Inflammatory macrophage (primary cell): ENCODE results near the gene RNU1-3.
"Not testable (repeated sequence)": the region's sequence is repeated elsewhere in the genome, so short reads cannot be mapped to it uniquely, and the experiment has no call there.

Experiments
- DNase-seq, 2 donors: peaks; one replicate each; pipeline ENCODE4 v3.0.0-alpha.2; 2020 to 2022

RNU1-3 gene

DNA sequence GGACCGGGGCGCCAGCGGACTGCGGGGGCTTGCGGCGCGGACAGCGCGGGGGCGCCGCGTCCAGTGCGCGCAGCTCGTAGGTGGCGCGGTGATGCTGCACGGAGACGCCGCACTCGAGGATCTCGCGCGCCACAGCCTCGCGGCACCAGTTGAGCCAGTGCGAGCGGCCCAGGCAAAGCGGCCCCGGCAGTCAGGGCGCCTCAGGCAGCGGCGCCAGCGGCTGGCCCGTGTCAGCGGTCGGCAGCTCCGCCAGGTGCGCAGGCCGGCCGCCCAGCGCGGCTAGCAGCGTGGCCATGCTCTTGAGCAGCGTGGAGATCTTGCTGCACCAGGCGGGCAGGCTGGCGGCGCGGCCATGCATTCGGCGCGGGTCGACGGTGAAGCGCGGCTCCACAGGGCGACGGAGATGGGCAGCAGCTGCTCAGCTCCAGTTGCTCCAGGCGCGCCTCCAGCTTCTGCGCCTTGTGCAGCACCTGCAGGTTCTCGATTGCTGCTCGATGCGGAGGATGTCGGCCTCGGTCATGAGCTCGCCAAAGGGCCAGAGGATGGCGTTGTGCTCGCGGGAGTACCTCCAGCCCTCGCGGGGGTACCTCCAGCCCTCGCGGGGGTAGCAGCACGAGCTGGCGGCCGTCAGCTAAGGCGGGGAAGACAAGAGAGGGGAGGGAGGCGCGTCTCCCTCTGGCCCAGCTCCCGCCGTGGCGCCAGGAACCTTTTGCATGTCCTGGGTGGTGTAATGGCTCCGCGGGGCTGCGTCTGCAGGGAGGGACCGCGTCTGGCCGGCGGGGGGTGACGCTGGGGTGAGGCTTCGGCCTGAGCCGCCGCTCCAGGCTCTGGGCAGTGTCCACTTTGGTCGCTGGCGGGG is 26.9 kb upstream of the RNU1-3 start:
- not testable (repeated sequence) for DNase-seq

DNA sequence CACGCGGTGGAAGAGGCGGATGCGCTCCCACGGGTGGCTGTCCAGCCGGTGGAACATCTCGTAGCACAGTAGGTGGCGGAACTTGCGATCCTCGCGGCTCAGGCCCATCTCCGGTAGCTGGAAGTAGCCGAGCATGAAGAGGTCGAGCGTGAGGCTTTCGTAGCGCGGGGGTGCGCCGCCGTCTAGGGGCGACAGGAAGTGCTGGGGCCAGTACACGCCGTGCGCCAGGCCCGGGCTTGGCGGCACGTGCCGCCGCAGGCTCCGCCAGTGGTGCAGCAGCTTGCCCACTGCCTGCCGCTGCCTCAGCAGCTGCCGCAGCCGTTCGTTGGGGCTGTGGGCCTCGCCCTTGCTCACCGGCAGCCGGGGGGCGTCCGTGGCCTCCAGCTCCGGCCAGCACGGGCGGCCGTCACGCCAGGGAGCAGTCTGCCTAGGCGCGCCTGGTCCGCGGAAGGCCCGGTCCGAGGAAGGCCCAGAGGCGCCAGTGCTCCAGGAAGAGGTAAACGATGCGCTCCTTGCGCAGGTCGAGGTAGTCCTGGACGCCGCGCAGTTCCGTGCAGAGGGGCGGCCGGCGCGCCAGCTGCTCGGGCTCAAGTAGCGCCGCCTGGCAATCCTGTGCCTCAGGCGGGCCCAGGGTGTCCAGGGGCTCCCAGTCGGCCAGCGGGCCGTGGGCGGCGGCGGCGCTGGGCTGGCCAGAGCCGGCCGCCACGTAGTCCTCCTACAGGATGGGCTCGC is 26.1 kb upstream of the RNU1-3 start:
- DNase-seq: not testable (repeated sequence)

DNA sequence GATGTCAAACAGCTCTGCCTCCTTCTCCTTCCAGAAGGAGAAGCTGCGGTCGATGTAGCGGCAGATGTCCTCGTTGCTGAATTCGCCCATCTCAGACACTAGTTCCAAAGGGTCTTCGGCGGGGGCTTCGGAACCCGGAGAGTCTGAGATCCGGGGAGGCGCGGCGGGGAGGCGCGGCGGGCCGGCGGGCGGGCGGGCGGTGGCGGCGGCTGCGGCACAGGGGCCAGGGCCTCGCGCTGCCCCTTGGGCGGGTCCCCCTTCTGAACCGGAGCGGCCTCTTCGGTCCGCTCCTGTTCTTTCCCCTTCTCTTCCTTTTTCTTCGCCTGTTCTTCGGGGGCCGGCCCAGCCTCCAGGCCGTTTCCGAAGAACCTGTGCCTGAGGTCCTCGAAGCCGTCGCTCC is 25.5 kb upstream of the RNU1-3 start:
- not testable (repeated sequence) for DNase-seq

DNA sequence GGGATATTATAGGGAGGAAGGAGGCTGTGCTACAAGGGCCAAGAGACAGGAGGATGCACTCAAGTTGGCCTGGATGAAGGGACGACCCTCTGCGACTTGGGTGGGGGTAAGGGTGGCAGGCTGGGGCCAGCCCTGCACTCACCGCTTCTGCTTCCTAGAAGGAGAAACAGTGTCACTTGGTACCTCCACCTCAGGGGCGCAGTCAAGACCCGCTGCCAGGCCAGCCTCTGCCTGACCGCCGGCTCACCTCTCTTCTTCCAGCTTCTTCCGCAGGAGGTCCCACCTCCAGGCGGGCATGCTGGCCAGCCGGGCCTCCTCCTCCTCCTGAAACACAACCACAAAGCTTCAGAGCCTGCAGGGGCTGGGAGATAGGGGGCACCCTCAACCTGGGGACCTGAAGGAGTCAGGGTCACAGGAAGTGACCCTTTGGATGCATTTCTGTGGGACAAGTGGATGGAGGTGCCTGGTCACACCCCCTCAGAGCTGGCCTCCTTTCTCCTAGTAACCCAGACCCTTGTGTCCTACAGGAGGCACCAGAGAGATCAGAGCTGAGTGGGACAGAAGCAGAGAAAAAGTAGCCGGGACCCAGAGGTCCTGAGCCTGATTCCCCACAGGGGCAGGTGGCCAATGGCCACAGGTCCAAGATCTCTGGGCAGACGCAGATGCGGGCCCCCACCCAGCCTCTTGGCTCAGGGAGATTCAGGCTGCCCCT is 24.4 kb upstream of the RNU1-3 start:
- not testable (repeated sequence) for DNase-seq

DNA sequence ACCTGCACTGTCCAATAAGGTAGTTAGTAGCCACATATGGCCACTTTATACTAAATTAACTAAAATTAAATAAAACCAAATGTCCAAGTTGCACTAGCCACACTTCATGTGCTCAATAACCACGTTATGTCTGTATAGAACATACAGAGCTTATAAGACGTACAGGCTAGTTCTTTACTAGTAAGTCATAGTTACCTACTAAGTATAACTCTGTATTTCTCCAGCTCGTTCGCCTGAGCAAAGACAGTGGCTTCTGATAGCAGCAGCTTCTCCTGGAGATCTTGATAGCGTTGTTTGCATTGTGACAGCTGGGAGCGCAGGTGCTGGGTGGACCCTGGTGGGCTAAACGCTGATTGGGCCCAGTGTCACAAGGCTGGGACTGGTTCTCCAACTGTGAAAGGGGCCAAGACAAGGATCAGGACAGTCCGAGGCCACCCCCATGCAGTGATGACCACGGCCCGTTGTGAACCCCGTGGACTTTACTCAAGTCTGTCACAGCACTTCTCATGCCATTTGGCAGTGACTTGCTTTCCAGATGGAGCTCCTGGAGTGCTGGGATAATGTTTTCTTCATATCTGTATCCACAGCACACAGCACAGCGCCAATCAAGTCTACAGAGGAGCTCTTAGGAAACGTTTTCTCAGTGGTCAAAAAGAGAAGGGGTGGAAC is 20.5 kb upstream of the RNU1-3 start:
- not testable (repeated sequence) for DNase-seq

DNA sequence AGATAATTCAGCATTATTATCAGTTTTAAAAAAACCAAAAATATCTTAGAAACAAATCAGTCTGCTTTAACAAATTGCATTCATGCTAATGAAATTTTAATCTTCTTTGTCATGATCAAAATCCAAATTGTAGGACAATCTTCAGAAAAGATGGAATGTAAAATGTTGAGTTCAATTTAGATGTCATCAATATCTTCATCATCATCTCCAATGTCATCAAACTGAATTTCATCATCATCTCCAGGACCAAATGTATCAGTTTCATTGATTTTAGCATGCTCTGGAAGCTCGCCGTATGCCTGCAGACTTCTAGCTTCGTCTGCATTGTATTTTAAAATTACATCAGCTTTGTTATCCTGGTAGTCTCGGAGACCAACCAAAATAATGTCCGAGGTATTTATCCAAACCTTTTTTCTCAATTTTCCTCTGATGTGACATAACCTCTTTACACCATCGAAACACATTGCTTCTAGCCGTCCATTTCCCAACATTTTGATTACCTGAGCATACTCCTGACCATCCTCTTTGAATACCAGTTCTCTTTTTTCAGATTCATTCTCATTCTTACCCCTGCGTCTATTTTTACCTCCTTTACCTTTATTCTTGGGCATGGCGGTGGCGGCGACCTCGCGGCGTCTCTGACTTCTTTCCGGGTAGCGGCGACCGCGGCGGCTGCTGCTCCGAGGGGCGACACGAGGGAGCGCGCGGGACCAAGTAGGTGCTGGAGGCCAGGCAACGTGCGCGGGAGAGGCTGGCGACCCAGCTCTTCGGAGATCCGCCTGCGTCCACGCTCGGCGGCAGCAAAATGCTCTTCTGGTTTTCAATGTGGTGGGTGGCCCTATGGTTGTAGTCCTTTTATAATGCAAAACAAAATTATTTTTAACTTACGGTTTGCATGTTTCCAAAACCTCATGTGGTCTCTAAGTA is 19.0 kb upstream of the RNU1-3 start:
- not testable (repeated sequence) for DNase-seq

DNA sequence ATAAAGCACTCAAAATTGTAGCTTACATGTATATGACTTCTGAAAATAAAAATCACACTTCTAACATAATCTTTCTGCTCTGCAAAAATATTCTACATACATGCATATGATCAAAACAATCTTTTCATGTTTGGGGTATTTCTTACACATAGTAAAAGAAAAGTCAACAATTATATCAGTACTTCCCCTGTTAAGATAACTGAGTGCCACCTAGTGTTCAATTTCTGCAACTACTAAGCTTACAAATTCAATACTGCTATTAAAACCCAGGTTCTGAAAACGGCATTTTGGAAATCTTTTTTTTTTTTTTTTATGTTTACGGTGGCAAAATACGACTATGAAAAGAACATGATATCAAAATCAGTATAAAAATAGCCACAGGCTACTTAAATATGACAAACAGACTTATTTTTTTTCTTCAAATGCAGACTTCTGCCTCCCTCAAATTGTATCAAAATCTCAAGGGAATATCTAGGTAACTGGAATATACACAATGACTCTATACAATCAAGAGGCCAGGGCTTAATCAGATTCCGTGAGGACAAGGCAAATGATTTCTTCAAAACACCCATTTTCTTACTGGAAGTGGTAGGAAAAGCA is 18.1 kb upstream of the RNU1-3 start:
- DNase-seq: not testable (repeated sequence)

DNA sequence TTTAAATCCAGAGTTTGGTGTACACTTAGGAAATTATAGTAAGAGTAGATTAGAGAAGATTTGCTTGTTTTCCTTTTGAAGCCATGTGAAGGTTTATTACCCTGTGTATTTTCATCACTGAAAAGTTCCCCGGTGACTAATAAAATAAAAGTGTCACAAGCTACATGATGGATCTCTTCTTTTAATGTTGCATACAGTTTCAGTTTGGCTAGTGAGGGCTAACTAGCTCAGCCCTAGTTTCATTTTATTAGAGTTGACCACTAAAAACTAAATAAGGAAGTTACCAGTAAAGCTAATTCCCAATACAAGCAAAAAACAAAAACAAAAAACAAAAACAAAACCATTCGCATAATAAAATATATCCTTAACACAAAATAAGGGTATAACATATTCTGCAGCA is 17.4 kb upstream of the RNU1-3 start:
- DNase-seq: not testable (repeated sequence)

DNA sequence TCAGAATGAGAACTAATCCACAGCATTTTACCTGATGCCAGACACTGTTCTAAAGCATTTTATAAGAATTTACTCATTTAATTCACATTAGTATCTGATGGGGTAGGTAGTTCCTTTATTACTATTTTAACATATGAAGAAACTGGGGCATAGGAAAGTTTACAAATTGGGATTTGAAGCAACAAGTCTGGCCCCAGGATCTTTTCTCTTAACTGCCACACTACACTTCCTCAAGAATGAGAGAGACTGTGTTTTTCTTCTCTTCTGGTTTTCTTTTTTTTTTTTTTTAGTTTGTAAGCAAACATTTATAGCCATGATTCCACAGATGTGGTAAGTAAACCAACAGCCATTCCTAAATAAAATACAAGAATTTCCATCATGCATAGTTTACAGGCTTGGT is 16.1 kb upstream of the RNU1-3 start:
- DNase-seq: not testable (repeated sequence)

DNA sequence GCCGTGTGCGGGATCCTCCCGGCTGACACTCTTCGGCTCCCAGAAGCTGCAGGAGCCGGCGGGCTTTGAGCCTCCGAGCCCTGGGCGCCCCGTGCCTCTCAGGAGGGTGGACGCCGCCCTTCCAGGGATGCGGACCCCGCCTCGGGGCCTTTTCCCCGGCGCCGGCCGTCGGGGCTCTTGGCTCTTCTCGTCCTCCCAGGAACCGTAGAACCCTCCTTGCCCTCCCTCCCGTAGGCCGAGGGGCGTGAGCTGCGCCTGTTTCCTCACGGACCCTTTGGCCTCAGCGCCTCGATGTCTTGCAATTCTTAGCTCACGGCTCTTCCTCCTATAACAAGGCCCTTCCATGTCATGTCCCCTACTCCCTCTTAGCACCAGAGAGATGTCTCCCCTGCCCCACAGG is 13.6 kb upstream of the RNU1-3 start:
- not testable (repeated sequence) for DNase-seq

DNA sequence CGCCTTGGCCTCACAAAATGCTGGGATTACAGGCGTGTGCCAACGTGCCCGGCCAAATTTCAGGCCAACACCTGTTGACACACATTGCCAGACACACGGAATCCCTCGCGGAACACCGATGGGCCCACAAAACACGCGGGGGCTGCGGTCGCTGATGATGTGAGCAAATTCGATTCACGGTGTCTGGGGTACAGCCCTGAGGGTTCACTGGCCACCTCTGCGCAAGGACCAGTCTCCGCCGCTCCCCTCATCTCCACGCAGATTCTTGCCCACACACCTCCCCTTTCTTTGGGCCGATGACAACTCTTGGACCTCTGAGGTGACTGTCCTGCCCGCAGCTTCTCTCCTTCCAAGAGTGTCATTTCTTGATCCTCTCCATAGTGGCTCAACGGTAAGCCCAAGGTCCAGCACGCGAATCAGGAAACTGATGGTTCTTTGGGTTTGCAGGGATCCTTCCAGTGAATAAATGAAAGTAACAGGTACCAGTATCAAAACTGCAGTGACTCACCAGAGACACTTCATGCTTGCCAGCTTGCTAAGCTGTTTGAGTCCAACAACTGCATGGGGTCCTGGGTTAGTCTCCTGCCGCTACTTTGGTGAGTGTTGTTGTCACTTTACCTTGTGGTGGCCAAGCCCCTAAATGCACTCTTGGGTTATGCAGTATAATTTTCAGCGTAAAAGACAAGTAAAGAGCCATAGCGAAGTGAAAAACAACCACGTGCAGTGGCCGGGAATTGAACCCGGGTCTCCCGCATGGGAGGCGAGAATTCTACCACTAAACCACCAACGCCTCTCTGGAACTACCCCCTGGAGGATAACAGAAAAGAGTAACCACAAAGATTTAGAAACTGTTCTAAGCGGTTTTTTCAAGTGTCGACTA is 11.0 kb upstream of the RNU1-3 start:
- peak; percentile 78 to 81 for DNase-seq

DNA sequence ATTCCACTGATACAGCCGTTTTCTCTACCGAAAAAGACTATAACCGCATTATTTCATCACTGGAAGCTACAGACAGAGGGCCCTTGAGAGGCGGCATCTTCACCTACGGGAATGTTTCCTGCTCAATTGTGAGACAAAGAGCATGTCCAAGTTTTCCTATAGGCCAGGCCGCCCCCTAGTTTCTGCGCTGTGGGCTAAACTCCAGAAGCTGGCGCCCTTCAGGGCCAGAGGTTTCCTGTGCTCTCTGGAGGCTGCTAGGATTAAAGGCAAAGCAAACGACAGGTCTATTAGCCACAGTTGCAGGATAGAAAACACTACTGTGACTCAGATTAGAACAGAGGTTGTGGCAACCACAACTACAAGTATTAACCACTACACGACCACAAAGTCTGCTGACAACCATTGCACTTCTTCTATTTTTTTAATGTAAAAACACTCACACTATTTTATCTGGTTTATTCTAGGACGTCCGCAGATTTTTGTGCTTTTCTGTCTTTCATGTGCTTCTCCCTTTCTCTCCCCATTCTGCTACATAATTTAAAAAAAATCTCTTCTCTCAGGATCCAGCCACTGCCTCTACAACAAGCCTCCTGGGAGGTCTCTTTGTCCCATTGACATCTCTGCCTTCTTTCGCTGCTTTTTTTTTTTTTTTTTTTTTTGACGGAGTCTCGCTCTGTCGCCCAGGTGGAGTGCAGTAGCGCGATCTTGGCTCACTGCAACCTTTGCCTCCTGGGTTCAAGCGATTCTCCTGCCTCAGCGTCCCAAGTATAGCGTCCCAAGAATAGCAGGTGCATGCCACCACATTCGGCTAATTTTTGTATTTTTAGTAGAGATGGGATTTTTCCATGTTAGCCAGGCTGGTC is 10.1 kb upstream of the RNU1-3 start:
- peak; percentile 4 to 18 for DNase-seq

DNA sequence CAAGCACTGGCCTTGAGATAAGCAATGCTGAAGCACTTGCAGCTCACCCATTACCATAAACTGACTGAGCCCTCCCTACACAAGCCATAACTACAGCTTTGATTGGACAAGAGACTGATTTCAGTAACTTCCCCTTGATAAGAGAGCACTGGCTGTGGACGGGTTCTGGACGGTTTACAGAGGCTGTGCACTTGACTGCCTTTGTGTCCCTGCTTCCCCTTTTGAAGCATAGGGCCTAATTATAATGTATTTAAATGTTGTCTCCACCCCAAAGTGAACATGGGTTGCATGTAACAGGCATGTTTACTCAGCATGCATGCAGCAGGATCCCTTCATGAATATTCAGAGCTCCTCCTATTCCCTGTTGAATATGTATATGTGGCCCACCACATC is 8.4 kb upstream of the RNU1-3 start:
- not testable (repeated sequence) for DNase-seq

DNA sequence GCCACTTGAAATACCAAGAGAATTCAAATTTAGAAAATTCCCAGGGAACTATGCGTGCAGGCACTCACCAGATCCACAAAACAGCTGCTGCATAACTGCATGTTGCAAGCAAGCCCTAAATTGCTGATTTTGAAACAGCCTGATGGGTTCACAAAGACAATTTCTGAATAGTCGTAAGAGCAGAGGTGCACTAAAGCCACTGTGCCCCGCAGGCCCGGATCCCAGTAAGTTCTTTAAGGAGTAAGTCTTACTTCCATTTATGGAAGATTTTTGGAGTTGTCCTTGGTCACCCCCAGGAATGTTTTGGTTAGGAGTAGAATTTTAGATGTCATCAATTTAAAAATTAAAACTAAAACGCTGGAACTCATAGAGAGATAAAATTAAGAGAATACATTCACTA is 7.2 kb upstream of the RNU1-3 start:
- DNase-seq: not testable (repeated sequence)

DNA sequence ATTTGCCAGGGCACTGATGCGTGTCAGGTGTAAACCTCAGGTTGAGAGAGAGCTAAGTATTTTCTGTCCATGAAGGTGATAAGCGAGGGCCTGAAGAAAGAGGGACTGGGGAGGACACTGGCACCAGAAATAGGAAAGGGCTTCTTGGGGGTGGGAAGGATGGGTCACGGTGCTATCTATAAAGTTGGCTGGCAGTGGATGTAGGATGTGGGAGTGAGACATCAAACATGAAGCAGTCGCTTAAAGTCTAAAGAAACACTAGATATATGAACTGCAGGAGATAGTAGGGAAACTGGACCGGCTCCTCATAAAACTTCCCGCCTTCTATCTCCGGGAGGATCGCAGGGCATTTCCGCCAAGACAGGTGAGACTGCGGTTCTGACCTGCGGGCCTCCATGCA is 912 bp downstream of the RNU1-3 start:
- DNase-seq: not testable (repeated sequence)

DNA sequence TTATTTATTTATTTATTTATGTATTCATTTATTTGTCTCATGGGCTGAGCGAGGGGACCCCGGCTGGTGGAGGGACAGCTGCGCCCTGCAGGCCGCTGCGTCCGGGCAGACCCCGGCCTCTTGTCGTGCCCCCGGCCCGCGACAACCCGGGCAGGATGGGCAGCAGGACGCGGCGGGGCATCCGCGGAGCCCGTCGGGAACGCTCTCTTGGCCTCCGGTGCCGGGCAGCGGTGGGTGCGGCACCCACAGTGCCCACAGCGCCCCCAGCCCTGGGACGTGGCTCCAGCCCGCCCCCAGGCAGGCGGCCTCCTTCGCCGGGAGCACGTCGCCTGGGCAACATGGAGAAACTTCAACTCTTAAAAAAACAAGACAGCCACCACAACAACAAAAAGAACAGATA is 8.5 kb downstream of the RNU1-3 start:
- DNase-seq: not testable (repeated sequence)

DNA sequence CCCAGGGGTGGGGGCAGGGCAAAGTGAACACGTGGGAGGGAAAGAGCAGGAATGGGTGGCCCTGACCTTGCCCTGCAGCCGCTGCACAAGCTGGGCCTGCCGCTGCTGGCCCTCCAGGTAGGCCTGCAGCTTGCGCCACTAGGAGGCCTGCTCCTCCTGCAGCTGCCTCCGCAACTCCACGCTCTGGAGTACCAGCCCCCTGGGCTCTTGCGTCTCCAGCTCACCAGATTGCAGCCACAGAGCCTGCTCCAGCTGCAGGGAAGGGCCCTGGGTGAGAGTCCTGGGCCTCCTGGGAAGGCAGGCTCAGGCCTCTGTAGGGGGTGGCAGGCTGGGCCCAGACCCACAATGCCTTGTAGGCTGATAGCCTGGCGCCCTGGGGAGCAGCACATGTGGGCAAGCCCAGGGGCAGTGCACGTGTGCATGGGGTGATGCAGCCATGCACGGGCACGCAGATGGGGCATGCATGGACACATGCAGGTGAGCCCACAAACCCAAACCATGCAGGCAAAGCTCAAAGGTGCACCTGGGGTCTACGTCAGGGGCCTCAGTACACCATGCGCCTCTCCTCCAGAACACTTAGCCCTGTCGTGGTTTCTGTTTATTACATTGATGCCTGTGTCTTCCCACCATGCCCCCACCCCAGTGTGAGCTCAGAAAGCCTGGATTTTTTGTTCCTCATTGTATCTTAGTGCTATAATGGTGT is 9.6 kb downstream of the RNU1-3 start:
- DNase-seq: not testable (repeated sequence)

DNA sequence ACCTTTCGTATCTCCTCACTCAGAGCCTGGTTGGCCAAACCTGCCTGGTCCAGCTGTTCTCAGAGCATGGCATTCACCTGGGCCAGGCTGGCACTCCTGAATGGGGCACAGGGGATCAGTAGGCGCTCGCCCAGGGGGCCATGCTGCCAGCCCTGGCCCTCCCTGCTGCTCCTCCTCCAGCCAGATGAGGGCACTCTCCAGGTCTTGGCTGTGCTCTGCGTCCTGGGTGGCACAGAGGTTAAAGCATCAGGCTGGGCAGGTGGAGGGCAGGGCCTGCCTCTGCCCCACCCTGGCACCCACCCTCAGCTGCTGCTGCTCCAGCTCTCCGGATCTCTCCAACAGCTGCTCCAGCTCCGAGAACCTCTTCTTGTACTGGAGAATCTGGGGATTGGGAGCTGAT is 10.2 kb downstream of the RNU1-3 start:
- DNase-seq: not testable (repeated sequence)
